ENCODE measurements around the gene RAD51B.

RAD51B gene

GRCh38 chr14:68144051-68144681 lies 324.6 kb downstream of the RAD51B start:
- DNase-seq (ENCODE audit: low read depth in 3 of 3): no peak

GRCh38 chr14:68145036-68145435 lies 325.5 kb downstream of the RAD51B start:
- DNase-seq (ENCODE audit: low read depth in 3 of 3): no peak

DNA sequence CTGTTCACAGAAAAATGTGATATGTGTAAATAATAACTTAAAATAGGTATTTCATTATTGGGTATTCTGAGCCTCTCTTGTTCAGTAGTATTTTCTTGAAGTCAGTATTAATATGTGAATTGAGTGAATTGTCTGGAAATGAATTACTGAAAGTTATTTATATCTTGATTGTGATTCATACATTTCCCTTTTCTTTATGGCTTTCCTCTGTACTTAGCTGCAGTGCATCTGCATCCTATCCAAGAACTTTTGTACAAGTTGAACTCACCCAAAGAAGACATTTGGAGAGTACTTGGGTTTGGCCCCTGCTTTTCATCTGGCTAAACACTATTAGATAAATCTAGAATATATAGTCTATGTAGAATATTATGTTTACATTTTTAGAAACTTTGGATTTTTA lies 326.0 kb downstream of the RAD51B start:
- DNase-seq (ENCODE audit: low read depth in 3 of 3): no peak

GRCh38 chr14:68146818-68147217 lies 327.2 kb downstream of the RAD51B start:
- DNase-seq (ENCODE audit: low read depth in 3 of 3): no peak

DNA sequence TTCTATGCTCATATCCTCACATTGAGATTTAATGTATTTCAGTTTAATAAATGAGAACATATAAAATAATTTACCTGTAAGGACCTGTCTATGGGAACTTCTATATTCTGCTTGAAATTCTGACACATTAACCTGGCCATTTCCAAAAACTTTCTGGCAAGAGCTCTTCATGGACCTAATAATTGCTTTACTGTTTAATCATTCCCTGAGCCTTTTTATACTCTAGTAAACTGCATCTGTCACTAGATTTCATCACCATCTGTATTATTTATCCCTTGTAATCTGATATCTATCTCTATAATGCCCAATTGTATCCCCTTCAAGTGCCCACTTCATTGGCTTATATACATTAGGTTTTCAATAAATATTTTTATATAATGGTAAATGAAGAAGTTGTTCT lies 327.7 kb downstream of the RAD51B start:
- DNase-seq (ENCODE audit: low read depth in 3 of 3): no peak

- no peak for DNase-seq (ENCODE audit: low read depth in 3 of 3)
Measured at GRCh38 chr14:68148276-68148675, 328.7 kb downstream of the RAD51B start.

GRCh38 chr14:68148763-68149162 lies 329.2 kb downstream of the RAD51B start:
- no peak for DNase-seq (ENCODE audit: low read depth in 3 of 3)

DNA sequence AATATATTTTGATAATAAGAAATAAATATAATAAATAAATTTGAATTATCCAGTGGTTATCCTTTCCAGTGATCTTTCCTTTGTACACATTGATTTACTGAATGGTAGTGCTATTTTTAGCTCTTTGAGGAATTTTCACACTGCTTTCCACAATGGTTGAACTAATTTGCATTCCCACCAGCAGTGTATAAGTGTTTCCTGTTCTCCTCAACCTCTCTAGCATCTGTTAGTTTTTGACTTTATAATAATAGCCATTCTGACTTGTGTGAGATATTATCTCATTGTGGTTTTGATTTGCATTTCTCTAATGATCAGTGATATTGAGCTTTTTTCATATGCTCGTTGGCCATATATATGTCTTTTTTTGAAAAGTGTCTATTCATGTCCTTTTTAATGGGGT lies 333.7 kb downstream of the RAD51B start:
- DNase-seq (ENCODE audit: low read depth in 3 of 3): no peak

- DNase-seq (ENCODE audit: low read depth in 3 of 3): no peak
Measured at GRCh38 chr14:68154275-68154674, 334.7 kb downstream of the RAD51B start.

- DNase-seq (ENCODE audit: low read depth in 3 of 3): no peak
Measured at GRCh38 chr14:68157971-68158371, 338.4 kb downstream of the RAD51B start.

- no peak for DNase-seq (ENCODE audit: low read depth in 3 of 3)
Measured at GRCh38 chr14:68158640-68159039, 339.1 kb downstream of the RAD51B start.

DNA sequence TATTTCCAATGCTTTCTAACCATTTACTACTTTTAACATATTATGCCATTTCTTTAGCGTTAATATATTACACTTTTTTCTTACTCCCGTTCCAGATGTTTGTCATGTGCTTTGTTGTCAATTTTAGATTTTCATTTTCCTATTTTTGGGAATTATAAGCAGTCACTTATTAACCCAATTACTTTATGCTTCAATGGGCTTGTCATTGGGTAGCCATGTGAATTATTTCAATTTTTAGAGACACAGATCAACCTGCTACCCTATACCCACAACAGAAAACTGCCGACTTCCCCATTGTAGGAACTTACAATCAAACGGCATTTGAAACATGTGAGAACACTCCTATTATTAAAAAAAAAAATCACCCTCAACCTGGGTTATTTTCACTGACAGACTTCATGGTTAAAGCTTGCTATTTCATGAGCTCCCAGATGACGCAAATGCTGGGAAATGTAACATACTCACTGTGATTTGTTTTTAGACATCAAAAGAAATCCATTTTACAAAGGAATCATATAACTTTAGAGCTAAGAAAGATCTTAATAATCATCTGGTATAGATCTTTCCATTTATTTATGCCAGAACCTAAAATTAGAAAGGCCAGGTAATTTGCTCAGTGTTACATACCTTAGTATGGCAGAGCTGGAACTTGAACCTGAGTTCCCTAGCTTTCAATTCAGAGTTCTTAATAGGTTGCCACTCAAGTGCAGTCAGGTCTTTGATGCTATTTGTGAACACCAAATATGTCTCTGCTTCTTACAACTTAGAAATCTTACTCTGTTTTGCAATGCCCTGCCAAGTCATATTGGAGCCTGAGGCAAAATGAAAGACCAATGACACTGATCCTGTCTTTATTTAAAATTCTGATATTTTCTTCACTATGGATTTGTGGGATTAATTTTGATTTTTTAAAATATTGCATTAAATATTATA lies 340.4 kb downstream of the RAD51B start:
- no peak for DNase-seq (ENCODE audit: low read depth in 3 of 3)

DNA sequence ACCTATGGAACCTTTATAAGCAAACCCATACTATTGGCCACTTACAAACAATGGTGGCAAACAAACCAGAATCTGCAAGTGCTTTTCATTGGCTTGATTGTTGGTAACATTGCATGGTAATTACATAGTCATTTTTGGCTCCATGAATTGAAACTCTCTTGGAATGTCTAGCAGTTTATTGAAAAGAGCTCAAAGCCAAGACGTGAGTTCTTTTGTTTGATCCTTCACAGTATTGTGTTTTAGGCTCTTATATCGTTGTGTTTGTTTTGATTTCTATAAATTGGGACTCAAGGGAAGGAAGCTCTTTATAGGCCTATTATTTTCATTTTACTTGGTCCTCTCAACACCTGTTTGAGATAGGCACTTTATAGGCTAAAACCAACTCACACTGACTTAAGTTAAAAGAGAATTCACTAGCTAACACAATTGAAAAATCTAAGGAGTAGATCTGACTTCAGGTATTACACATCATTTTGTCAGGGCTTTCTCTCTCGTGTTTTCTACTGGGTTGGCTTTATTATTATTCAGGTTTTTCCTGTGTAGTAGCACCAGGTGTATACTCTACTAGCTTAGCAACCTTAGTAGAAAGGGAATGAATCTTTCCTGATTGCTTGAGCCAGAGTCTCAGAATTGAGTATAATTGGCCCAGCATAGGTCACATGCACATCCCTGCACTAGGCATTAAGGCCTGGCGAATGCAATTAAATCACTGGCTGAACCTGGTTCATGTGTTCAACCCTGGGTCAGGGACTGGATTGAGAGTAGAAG lies 341.4 kb downstream of the RAD51B start:
- DNase-seq (ENCODE audit: low read depth in 3 of 3): no peak

DNA sequence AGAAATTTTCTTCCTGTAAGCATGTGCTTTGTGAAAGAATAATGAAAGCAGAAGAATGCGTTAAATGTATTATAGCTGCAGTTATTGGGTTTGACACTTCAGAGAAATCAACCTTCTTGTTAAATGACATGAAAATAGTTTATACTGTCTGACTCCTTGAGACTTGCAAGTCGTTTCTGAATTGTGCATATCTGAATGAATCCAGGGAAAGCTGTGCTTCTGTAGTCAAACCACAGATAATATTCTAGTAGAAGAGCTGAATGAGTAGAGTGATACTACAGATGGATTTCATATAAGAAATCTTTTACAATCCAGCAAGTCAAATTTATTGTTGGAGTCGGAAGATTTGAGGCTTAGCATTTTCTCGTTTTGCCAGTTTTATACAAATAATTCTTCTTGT lies 343.3 kb downstream of the RAD51B start:
- DNase-seq (ENCODE audit: low read depth in 3 of 3): no peak

- no peak for DNase-seq (ENCODE audit: low read depth in 3 of 3)
Measured at GRCh38 chr14:68164711-68165113, 345.1 kb downstream of the RAD51B start.

DNA sequence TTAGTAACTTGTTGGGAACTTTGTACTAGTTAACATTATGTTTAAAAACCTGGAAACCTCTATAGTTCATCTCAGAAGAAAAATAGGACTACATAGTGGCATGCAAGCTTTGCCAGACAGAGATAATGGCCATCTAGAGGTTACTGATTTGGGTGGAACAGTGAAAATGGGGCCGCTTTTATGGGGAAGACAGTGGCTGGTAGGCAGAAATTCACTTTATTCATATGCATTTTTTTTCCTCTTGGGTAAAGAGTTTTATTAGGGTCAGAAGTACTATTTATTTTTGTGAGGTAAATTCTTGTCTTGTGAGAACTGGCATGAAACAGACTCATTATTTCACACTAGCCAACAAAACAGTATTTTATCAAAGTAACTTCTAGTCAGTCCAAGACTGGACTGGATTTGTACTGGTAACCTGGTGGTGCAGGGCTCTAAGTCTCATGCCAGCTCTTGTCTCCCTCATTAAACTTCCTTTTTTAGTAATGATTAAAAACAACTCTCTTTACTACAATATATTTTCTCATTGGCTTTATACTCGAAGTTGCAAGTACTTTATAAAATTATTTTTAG lies 345.8 kb downstream of the RAD51B start:
- DNase-seq (ENCODE audit: low read depth in 3 of 3): no peak

- DNase-seq (ENCODE audit: low read depth in 3 of 3): no peak
Measured at GRCh38 chr14:68166731-68167382, 347.3 kb downstream of the RAD51B start.

DNA sequence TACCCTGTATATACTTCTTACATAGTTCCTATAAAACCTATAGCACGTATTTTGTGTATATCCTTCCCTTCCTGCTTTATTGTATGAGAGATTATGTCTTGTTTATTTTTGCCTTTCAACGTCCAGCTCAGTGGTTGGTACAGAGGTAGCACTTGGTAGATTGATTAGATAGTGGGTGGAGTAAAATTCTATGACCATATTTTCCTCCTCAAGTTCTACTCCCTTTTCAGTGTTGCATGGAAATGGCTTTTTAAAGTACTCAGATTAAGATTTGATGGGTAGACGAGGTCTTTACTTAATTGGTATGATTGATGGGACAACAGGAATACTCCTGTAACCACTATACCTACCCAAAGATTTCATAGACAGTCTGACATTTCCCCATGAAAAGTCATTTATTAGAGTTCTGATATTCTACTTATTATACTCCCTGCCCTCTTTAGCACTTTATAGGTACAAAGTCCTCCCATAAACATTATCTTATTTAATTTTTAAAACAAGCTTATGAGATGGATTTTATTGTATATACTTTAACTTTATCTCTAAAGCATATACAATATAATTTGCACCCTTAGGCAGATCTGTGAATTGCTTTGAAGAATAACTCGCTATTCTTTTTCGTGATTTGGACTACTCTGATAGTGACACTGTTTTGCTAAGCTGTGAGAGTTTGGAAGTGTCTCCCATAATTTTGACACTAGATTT lies 348.0 kb downstream of the RAD51B start:
- DNase-seq (ENCODE audit: low read depth in 3 of 3): no peak

- DNase-seq (ENCODE audit: low read depth in 3 of 3): no peak
Measured at GRCh38 chr14:68168460-68169109, 349.0 kb downstream of the RAD51B start.

- DNase-seq (ENCODE audit: low read depth in 3 of 3): no peak
Measured at GRCh38 chr14:68172216-68172615, 352.6 kb downstream of the RAD51B start.

Data from stimulated activated CD4-positive, alpha-beta T cell treated with anti-CD3 and anti-CD28 coated beads, TNF-alpha, amount 100 ng/mL, for 4 hours (primary cell).